ENCODE data around the gene DBP. TPM values are rescaled to one million over a fixed set of nuclear protein-coding genes. Genes with fewer than 3 reads are reported as not detected.

Gene DBP
- total and polyA plus RNA-seq, 10 of the 15 experiments (the other 5 are each of a cell fraction or from before 2014, with no cell fraction given): 2.0 to 10.6 (median 6.9) TPM

DNA sequence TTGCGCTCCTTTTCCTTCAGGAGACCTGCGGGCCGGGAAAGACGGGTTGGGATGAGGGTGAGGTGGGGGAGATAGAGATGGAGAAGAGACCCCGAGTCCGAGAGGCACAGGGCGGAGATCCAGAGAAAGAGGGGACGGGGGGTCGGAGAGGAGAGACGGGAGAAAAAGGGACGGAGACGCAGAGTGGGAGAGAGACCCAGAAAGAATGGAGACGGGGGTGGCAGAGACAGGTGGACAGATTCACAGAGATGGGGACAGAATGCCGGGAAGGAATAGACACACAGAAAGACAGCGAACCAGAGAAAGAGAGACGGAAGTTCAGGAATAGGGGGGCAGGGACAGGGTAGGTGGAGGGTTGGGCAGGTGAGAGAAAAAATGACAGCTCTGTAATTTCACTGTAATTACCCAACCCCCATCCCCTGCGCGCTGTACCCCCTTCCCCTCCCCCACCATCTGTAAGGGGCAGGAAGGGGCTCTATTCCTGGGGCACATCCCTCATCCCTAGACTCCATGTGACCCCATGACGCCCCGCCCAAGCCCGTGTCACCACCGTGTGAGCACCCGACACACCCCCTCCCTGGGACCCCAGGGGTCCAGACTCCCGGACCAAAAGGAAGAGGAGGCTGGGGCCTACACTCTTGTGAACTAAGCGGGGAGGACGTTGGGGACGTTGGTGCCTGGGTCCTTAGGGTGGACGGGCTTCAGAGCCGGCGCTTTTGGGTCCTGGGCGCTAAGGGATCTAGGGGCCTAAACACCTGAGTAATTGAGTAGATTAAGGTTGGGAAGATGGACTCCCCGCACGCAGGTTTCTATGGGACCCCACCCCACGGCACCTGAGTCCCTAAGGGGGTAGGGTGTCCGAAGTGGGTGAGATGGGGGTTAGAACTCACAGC is 967 bp downstream of the DBP start (continued):
- TF ChIP-seq, protein P1, sequence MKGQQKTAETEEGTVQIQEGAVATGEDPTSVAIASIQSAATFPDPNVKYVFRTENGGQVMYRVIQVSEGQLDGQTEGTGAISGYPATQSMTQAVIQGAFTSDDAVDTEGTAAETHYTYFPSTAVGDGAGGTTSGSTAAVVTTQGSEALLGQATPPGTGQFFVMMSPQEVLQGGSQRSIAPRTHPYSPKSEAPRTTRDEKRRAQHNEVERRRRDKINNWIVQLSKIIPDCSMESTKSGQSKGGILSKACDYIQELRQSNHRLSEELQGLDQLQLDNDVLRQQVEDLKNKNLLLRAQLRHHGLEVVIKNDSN (IDR thresholded peaks at IDR 0.05; ENCODE audit: borderline replicate concordance, extremely low read length, insufficient read depth, low read depth, low read length): peak; percentile 22
- TF ChIP-seq, protein P2, sequence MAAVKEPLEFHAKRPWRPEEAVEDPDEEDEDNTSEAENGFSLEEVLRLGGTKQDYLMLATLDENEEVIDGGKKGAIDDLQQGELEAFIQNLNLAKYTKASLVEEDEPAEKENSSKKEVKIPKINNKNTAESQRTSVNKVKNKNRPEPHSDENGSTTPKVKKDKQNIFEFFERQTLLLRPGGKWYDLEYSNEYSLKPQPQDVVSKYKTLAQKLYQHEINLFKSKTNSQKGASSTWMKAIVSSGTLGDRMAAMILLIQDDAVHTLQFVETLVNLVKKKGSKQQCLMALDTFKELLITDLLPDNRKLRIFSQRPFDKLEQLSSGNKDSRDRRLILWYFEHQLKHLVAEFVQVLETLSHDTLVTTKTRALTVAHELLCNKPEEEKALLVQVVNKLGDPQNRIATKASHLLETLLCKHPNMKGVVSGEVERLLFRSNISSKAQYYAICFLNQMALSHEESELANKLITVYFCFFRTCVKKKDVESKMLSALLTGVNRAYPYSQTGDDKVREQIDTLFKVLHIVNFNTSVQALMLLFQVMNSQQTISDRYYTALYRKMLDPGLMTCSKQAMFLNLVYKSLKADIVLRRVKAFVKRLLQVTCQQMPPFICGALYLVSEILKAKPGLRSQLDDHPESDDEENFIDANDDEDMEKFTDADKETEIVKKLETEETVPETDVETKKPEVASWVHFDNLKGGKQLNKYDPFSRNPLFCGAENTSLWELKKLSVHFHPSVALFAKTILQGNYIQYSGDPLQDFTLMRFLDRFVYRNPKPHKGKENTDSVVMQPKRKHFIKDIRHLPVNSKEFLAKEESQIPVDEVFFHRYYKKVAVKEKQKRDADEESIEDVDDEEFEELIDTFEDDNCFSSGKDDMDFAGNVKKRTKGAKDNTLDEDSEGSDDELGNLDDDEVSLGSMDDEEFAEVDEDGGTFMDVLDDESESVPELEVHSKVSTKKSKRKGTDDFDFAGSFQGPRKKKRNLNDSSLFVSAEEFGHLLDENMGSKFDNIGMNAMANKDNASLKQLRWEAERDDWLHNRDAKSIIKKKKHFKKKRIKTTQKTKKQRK (IDR thresholded peaks at IDR 0.05; ENCODE audit: low read depth, low read length): no peak
- TF ChIP-seq RAD21 (IDR thresholded peaks at IDR 0.05; ENCODE audit: insufficient read depth, low read depth, low read length) (no peak), ZNF622 (IDR thresholded peaks at IDR 0.05) (no peak), YBX1 (IDR thresholded peaks at IDR 0.05) (0 out of 2 replicates have a peak, but pooled peaks have one; percentile 12), BRCA1 (IDR thresholded peaks at IDR 0.05; ENCODE audit: low read depth, low read length) (no peak), TARDBP (IDR thresholded peaks at IDR 0.05; ENCODE audit: borderline replicate concordance) (no peak), MTA3 (IDR thresholded peaks at IDR 0.05; ENCODE audit: borderline replicate concordance, low read length) (no peak), NFXL1 (IDR thresholded peaks at IDR 0.05; ENCODE audit: borderline replicate concordance) (0 out of 2 replicates have a peak, but pooled peaks have one; percentile 35), SMAD5 (IDR thresholded peaks at IDR 0.05; ENCODE audit: low read depth) (no peak), SUZ12 (IDR thresholded peaks at IDR 0.05; ENCODE audit: unreplicated experiment) (no peak)
- TF ChIP-seq, protein P3, sequence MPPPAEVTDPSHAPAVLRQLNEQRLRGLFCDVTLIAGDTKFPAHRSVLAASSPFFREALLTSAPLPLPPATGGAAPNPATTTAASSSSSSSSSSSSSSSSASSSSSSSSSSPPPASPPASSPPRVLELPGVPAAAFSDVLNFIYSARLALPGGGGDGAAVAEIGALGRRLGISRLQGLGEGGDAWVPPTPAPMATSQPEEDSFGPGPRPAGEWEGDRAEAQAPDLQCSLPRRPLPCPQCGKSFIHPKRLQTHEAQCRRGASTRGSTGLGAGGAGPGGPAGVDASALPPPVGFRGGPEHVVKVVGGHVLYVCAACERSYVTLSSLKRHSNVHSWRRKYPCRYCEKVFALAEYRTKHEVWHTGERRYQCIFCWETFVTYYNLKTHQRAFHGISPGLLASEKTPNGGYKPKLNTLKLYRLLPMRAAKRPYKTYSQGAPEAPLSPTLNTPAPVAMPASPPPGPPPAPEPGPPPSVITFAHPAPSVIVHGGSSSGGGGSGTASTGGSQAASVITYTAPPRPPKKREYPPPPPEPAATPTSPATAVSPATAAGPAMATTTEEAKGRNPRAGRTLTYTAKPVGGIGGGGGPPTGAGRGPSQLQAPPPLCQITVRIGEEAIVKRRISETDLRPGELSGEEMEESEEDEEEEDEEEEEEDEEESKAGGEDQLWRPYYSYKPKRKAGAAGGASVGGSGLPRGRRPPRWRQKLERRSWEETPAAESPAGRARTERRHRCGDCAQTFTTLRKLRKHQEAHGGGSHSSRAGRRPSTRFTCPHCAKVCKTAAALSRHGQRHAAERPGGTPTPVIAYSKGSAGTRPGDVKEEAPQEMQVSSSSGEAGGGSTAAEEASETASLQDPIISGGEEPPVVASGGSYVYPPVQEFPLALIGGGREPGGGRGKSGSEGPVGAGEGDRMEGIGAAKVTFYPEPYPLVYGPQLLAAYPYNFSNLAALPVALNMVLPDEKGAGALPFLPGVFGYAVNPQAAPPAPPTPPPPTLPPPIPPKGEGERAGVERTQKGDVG (CRISPR knock-in tag; IDR thresholded peaks at IDR 0.05): no peak
- TF ChIP-seq, protein P4, sequence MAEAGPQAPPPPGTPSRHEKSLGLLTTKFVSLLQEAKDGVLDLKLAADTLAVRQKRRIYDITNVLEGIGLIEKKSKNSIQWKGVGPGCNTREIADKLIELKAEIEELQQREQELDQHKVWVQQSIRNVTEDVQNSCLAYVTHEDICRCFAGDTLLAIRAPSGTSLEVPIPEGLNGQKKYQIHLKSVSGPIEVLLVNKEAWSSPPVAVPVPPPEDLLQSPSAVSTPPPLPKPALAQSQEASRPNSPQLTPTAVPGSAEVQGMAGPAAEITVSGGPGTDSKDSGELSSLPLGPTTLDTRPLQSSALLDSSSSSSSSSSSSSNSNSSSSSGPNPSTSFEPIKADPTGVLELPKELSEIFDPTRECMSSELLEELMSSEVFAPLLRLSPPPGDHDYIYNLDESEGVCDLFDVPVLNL (IDR thresholded peaks at IDR 0.05; ENCODE audit: low read depth, low read length): no peak
- TF ChIP-seq, protein P5, sequence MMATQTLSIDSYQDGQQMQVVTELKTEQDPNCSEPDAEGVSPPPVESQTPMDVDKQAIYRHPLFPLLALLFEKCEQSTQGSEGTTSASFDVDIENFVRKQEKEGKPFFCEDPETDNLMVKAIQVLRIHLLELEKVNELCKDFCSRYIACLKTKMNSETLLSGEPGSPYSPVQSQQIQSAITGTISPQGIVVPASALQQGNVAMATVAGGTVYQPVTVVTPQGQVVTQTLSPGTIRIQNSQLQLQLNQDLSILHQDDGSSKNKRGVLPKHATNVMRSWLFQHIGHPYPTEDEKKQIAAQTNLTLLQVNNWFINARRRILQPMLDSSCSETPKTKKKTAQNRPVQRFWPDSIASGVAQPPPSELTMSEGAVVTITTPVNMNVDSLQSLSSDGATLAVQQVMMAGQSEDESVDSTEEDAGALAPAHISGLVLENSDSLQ (IDR thresholded peaks at IDR 0.05): no peak
- TF ChIP-seq, protein P6, sequence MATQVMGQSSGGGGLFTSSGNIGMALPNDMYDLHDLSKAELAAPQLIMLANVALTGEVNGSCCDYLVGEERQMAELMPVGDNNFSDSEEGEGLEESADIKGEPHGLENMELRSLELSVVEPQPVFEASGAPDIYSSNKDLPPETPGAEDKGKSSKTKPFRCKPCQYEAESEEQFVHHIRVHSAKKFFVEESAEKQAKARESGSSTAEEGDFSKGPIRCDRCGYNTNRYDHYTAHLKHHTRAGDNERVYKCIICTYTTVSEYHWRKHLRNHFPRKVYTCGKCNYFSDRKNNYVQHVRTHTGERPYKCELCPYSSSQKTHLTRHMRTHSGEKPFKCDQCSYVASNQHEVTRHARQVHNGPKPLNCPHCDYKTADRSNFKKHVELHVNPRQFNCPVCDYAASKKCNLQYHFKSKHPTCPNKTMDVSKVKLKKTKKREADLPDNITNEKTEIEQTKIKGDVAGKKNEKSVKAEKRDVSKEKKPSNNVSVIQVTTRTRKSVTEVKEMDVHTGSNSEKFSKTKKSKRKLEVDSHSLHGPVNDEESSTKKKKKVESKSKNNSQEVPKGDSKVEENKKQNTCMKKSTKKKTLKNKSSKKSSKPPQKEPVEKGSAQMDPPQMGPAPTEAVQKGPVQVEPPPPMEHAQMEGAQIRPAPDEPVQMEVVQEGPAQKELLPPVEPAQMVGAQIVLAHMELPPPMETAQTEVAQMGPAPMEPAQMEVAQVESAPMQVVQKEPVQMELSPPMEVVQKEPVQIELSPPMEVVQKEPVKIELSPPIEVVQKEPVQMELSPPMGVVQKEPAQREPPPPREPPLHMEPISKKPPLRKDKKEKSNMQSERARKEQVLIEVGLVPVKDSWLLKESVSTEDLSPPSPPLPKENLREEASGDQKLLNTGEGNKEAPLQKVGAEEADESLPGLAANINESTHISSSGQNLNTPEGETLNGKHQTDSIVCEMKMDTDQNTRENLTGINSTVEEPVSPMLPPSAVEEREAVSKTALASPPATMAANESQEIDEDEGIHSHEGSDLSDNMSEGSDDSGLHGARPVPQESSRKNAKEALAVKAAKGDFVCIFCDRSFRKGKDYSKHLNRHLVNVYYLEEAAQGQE (IDR thresholded peaks at IDR 0.05; ENCODE audit: low read depth, low read length): no peak
